Measurements from ENCODE around the gene GABARAP.

GRCh38 chr17:7225711-7226331, 16.4 kb downstream of the GABARAP start:
- TF ChIP-seq POLR2A (IDR thresholded peaks at IDR 0.05), result no peak
- no peak for TF ChIP-seq CTCF (IDR thresholded peaks at IDR 0.05)
